H1 (cell line): ENCODE data around the gene C1orf116.

ENCODE experiments used
- EP300 ChIP-seq, 2 experiments: IDR thresholded peaks; 1 replicate in 1 of 2; 2 replicates in 1 of 2; pipeline ENCODE4 v1.6.1; 2011 to 2012; ENCODE audit warnings: low read depth in 2 of 2, low read length in 2 of 2, mild to moderate bottlenecking in 2 of 2, borderline replicate concordance in 1 of 2, inconsistent platforms in 1 of 2, moderate library complexity in 1 of 2
- POLR2A ChIP-seq, 2 experiments: IDR thresholded peaks; 1 replicate in 1 of 2; 2 replicates in 1 of 2; pipeline ENCODE4 v1.6.1; 2011; ENCODE audit warnings: low read depth in 2 of 2, low read length in 2 of 2, mild to moderate bottlenecking in 2 of 2; ENCODE audit errors: control extremely low read depth in 1 of 2
- POU5F1 ChIP-seq: IDR thresholded peaks from 2 replicates; pipeline ENCODE4 v1.6.1; 2011; ENCODE audit warnings: low read depth, mild to moderate bottlenecking, low read length, moderate library complexity
- RAD21 ChIP-seq, 2 experiments: IDR thresholded peaks in 1 of 2; conservative IDR thresholded peaks in 1 of 2; 2 replicates each; pipeline ENCODE4 v1.6.1; 2011; ENCODE audit warnings: low read depth in 2 of 2, low read length in 2 of 2, improper control_type of control experiment in 1 of 2, inconsistent platforms in 1 of 2, mild to moderate bottlenecking in 1 of 2, moderate library complexity in 1 of 2
- RBBP5 ChIP-seq: IDR thresholded peaks from 2 replicates; pipeline ENCODE4 v1.7.1; 2012; ENCODE audit warnings: low read depth, mild to moderate bottlenecking, inconsistent platforms, low read length, moderate library complexity, borderline replicate concordance
- YY1 ChIP-seq: IDR thresholded peaks from 2 replicates; pipeline ENCODE4 v1.6.1; 2011; ENCODE audit warnings: low read depth, mild to moderate bottlenecking, low read length
- TF ChIP-seq, protein P1 (sequence below), 3 experiments: IDR thresholded peaks; 1 replicate in 2 of 3; 2 replicates in 1 of 3; pipeline versions ENCODE4 v1.5.1 to v1.6.1; 2011; ENCODE audit warnings: low read length in 3 of 3, mild to moderate bottlenecking in 3 of 3, inconsistent platforms in 2 of 3, low read depth in 1 of 3, moderate library complexity in 1 of 3; ENCODE audit not compliant: insufficient read depth in 1 of 3; ENCODE audit errors: control extremely low read depth in 1 of 3

DNA sequence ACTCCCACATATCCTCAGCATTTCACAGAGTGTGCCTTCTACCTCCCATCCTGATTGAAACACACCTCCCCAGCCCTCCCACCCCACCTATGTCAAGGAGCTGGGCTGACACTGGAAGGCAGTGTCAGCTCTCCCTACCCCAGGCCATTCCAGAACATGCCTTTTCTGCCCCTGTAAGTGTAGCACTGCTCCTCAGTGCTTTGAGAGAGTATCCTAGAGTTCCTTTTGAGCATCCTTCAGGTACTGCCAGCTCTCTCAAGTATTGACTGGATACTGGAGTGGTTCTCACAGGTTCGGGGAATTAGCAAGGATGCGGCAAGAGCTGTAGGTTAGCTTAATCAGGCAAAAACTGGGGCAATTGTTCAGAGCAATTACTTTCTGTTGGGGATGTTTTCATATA lies 21.8 kb downstream of the C1orf116 start:
- TF ChIP-seq YY1 (no peak), RAD21 (IDR thresholded peaks at IDR 0.05 in 1 of 2, conservative IDR thresholded peaks at IDR 0.05 in 1 of 2; ENCODE audit: low read depth in 2 of 2, low read length in 2 of 2) (no peak), POLR2A (IDR thresholded peaks at IDR 0.05; ENCODE audit: control extremely low read depth in 1 of 2, low read depth in 2 of 2, low read length in 2 of 2) (no peak), EP300 (IDR thresholded peaks at IDR 0.05; ENCODE audit: borderline replicate concordance in 1 of 2, low read depth in 2 of 2, low read length in 2 of 2) (no peak), RBBP5 (no peak), POU5F1 (no peak)
- TF ChIP-seq, protein P1, sequence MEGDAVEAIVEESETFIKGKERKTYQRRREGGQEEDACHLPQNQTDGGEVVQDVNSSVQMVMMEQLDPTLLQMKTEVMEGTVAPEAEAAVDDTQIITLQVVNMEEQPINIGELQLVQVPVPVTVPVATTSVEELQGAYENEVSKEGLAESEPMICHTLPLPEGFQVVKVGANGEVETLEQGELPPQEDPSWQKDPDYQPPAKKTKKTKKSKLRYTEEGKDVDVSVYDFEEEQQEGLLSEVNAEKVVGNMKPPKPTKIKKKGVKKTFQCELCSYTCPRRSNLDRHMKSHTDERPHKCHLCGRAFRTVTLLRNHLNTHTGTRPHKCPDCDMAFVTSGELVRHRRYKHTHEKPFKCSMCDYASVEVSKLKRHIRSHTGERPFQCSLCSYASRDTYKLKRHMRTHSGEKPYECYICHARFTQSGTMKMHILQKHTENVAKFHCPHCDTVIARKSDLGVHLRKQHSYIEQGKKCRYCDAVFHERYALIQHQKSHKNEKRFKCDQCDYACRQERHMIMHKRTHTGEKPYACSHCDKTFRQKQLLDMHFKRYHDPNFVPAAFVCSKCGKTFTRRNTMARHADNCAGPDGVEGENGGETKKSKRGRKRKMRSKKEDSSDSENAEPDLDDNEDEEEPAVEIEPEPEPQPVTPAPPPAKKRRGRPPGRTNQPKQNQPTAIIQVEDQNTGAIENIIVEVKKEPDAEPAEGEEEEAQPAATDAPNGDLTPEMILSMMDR (IDR thresholded peaks at IDR 0.05; ENCODE audit: control extremely low read depth in 1 of 3, insufficient read depth in 1 of 3, low read depth in 1 of 3, low read length in 3 of 3) = no peak
